ES-I3 (cell line): ENCODE measurements around the gene SSU72.

ENCODE experiments used
- H3K36me3 ChIP-seq: 2 replicates; pipeline ENCODE4 v1.6.1; 2013; ENCODE audit warnings: mild to moderate bottlenecking, low read length, control low read depth, moderate library complexity; ENCODE audit not compliant: insufficient read depth
- H3K4me1 ChIP-seq: 2 replicates; pipeline ENCODE4 v1.6.1; 2013; ENCODE audit warnings: mild to moderate bottlenecking, control low read depth, low read length; ENCODE audit not compliant: insufficient read depth
- H3K9ac ChIP-seq: 2 replicates; pipeline ENCODE4 v1.6.1; 2013; ENCODE audit warnings: low read depth, mild to moderate bottlenecking, low read length, moderate library complexity
- H3K9me3 ChIP-seq: 2 replicates; pipeline ENCODE4 v1.6.1; 2013; ENCODE audit warnings: mild to moderate bottlenecking, low read length, moderate library complexity; ENCODE audit not compliant: control insufficient read depth, insufficient read depth

Gene SSU72

GRCh38 chr1:1603671-1604373 lies 29.2 kb upstream of the SSU72 start:
- H3K4me1 ChIP-seq = no peaks in the 10 kb centered on the region
- H3K9ac ChIP-seq = no peak overlapping the region
- no peaks in the 10 kb centered on the region for H3K9me3 ChIP-seq
- no peaks in the 10 kb centered on the region for H3K36me3 ChIP-seq

DNA sequence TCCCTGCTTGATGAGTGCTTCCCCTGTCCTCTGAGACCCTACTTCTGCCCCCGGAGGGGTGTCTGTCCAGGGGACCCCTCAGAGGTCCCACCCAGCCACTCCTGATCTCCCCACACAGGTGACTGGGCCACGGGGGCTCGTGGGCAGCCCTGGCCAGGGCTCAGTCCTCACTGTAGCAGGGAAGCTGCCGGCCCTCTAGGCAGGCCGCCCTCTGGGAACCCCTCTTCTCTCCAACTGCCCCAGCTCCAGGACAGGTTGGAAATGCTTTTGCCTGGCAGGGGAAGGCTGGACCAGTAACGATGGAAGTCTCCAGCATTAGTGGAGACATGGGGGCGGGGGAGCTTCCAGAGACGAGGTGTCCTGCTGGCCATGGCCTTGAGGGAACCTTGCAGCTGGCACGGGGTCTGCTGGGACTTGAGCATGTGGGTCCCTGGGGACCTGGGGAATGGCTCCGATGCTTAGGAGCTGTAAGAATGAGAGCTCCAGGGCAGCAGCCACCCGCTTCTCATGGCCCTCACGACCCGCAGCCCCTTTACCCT lies 28.4 kb upstream of the SSU72 start:
- Histone ChIP-seq H3K4me1 (no peaks in the 10 kb centered on the region), H3K9me3 (no peaks in the 10 kb centered on the region), H3K36me3 (no peaks in the 10 kb centered on the region), H3K9ac (no peak overlapping the region)

DNA sequence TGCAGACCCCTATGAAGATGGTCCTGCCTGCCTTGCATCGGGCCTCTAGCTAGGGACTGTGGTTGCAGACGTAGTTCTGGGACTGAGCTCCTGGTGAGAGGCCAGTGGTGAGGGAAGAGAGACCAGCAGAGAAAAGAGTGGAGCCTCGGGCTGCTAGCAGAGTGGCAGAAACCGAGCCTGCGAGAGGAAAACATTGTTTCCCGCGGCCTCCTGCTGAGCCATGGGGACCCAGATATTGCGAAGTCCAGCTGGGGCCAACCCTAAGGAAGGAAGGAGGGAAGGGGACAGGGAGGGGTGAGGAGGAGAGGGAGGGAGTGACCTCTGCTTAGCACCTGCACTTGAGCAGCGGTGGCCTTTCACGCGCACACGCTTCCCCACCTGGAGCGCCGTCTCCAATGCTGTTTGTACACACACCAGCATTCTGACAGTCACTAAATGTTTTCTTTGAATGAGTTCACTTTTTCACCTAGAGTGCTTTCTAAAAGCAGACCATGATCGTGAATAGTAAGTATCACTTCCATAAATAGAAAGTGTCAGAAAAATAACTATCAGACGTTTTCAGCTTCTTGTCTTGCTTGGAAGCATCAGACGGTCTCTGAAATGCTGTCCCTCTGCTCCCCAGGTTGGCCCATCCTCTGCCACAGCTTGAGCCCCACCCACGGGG lies 27.8 kb upstream of the SSU72 start:
- H3K9me3 ChIP-seq = no peaks in the 10 kb centered on the region
- H3K4me1 ChIP-seq = 0 out of 2 replicates have a peak, but pooled peaks cover 4% of the 10 kb centered on the region
- H3K36me3 ChIP-seq = no peaks in the 10 kb centered on the region
- no peak overlapping the region for H3K9ac ChIP-seq

DNA sequence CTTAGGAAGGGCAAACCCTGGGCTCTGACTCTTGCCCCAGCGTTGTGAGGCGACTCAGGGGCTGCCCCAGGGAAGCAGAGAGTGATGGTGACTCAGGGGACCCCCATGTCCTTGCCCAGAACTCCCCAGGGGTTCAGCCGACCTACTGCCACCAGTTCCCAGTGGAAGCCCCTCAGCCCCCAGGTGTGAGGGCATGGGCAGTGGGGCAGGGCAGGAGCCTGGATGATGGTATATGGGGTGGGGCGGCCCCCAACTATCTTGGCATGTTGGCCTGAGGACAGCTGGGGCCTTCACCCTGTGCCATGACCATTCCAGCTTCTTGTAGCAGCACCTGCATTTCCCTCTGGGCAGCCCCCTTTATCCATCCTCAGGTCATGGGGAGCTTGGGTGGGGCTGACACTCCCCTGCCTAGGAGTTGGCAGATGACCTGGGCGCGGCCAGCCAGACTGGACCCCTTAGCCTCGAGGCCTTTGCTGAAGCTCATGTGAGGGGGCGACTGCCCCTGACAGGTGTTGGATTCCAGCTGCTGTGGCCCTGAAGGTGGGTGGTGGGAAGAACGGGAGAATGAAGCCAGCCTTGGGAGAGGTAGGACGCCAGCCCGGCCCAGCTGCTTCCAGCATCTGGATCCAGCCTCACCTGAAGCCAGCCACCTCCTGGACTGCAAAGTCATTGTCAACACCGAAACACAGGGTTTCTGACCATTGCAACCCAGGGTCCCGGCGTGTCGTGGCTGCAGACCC lies 27.1 kb upstream of the SSU72 start:
- Histone ChIP-seq H3K9me3 (no peaks in the 10 kb centered on the region), H3K9ac (no peak overlapping the region), H3K4me1 (peaks cover 6% of the 10 kb centered on the region), H3K36me3 (no peaks in the 10 kb centered on the region)

DNA sequence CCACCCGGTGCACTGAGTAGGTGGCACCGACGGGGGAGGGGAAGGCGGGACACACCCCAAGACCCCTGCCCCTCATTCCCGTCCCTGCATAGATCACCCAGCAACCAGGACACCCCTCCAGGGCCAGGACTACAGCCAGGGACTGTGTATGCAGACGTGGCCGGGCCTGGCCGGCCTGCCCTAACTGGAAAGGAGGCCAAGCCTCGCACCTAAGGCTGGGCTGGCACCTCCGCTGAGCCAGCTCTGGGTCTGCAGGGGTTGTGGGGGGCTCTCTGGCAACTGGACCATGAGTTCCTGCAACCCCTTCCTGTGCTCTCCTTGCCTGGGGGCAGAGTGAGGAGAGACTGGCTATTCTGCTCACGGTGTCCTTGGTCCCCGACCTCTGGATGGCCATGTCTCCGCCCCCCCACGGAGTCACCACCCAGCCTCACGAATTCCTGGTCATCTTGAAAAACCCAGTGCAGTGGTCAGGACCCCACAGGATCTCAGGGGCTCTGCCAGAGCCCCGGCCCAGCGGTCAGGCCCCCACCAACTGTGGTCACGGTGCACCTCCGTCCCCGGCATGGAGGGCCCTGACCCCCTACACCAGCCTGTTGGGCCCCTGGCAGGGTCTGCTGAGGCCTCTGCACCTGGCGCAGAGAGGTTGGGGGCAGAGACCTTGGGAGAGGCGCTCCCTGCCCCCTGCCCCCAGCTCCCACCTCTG lies 26.3 kb upstream of the SSU72 start:
- H3K36me3 ChIP-seq = no peaks in the 10 kb centered on the region
- no peaks in the 10 kb centered on the region for H3K9me3 ChIP-seq
- H3K9ac ChIP-seq = peak overlapping the region; percentile 51; the same call in 1 of the 2 replicates
- H3K4me1 ChIP-seq = peaks cover 12% of the 10 kb centered on the region

DNA sequence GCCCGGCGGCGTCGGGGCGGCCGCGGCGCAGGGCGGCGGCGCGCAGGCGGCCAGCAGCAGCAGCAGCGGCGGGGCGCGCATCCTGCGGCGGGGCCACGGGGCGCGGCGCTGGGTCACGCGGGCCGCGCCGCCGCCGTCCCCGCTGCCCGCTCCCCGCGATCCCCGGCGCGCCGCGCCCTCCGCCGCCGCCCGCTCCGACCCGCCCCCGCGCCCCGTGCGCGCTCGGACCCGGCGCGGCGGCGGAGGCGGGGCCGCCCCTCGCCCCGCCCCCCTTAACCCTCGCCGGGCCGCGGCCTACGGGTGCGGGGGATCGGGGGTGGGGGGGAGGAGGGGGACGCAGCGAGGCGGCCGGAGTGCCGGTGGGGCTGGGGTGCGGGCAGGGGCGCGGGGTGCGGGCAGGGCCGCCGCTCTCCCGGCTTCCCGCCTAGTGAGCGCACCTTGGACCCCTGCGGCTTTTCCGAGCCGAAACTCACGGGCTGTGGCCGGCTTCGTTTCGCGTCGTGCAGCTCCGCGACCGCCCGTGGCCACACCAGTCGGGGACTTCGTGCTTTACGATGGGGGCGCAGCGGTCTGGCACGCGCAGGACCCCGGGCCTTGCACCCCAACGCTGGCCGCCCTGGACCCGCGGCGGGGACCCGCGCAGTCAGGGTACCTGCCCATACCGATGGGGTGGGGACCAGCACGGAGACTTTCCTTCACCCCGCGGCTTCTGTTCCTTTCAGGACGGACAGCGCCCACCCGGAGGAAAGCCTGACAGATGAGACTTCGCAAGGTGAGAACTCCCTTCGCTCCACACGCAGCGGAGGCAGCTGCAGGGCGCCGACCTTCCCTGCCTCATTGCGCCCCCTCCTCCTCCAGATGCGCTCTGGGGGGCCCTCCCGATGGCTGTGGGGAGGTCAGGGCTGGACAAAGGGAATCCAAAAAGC lies 25.5 kb upstream of the SSU72 start, which contains the start of gene FNDC10:
Gene FNDC10, minus strand, starts transcription at position 201 of the 926 bp plus-strand sequence. Its CDS starts 120 bp downstream, at position 81.
- Histone ChIP-seq H3K36me3 (no peaks in the 10 kb centered on the region), H3K9ac (peak within 1 kb of the TSS; percentile 53), H3K9me3 (no peaks in the 10 kb centered on the region), H3K4me1 (peaks cover 12% of the 10 kb centered on the region)

- peak overlapping the region; percentile 53 for H3K9ac ChIP-seq
- H3K9me3 ChIP-seq = no peaks in the 10 kb centered on the region
- H3K4me1 ChIP-seq = peaks cover 12% of the 10 kb centered on the region
- H3K36me3 ChIP-seq = no peaks in the 10 kb centered on the region
Observed at GRCh38 chr1:1599030-1599934, 24.6 kb upstream of the SSU72 start.

GRCh38 chr1:1598720-1599029 lies 24.0 kb upstream of the SSU72 start:
- no peaks in the 10 kb centered on the region for H3K36me3 ChIP-seq
- peaks cover 12% of the 10 kb centered on the region for H3K4me1 ChIP-seq
- no peaks in the 10 kb centered on the region for H3K9me3 ChIP-seq
- H3K9ac ChIP-seq = no peak overlapping the region

- Histone ChIP-seq H3K4me1 (peaks cover 12% of the 10 kb centered on the region), H3K9ac (no peak overlapping the region), H3K36me3 (no peaks in the 10 kb centered on the region), H3K9me3 (no peaks in the 10 kb centered on the region)
Observed at GRCh38 chr1:1598051-1598719, 23.5 kb upstream of the SSU72 start.

GRCh38 chr1:1597275-1597930 lies 22.7 kb upstream of the SSU72 start:
- no peak overlapping the region for H3K9ac ChIP-seq
- no peaks in the 10 kb centered on the region for H3K36me3 ChIP-seq
- H3K9me3 ChIP-seq = no peaks in the 10 kb centered on the region
- H3K4me1 ChIP-seq = peaks cover 12% of the 10 kb centered on the region

- peaks cover 12% of the 10 kb centered on the region for H3K4me1 ChIP-seq
- H3K36me3 ChIP-seq = no peaks in the 10 kb centered on the region
- H3K9ac ChIP-seq = no peak overlapping the region; the same call in 1 of the 2 replicates
- H3K9me3 ChIP-seq = no peaks in the 10 kb centered on the region
Observed at GRCh38 chr1:1596493-1597274, 22.0 kb upstream of the SSU72 start.
